ENCODE data around the gene YPEL1.
"Not testable (repeated sequence)": the region's sequence is repeated elsewhere in the genome, so short reads cannot be mapped to it uniquely, and the experiment has no call there.

Gene YPEL1

GRCh38 chr22:21720191-21720859, 15.3 kb downstream of the YPEL1 start:
- not testable (repeated sequence) for DNase-seq

- DNase-seq = no peak
Observed at GRCh38 chr22:21719024-21719423, 16.6 kb downstream of the YPEL1 start.

DNA sequence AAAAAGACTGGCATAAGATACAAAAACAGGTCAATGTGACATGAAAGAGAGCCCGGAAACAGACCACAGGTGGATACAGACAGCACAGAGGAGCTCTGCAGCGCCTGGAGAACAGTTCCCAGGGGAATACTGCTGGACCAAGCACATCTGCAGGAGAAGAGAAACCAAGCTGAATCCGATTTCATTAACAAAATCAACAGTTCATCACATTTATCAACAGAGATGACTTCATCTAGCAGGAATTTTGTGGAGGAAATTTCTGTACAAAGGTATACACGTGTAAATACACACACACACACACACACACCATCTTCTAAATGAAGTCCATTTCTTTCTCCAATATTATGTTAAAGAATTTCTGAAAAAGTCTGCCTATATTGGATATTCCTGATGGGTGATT, 17.1 kb downstream of the YPEL1 start:
- no peak for DNase-seq

- not testable (repeated sequence) for DNase-seq
Observed at GRCh38 chr22:21716395-21717122, 19.0 kb downstream of the YPEL1 start.

GRCh38 chr22:21714786-21715185, 20.8 kb downstream of the YPEL1 start:
- DNase-seq = no peak

DNA sequence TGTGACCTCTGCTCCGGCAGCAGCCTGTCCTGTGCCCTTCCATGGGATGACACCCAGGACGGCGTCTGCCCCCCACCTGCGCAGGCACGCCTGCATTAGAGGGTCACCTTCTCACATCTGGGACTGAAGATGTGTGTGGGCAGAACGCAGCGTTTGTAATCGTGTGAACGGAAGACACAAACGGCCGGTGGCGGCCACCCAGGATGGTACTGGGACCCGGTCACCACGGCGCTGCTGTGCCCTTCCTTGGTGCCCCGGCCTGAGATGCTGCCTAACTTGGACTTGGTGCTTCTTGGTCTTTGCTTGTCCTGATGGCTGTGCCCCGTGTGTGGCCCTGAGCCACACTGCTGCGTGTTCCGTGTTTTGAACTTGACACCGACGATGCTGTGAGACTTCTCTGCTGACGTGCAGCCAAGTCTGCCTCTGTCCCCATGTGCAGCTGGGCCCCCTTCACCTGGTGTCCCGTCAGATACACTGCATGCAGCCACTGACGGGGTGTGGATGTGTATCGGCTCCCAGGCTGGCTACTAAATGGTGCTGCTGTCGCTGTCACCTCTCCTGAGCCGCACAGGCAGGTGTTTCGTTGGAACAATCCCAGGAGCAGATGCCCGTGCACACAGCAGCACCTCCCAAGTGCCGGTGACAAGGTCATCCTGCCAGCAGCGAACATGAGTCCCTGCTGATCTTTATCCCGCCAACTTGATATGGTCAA, 21.4 kb downstream of the YPEL1 start:
- DNase-seq = no peak

GRCh38 chr22:21713428-21714058, 22.1 kb downstream of the YPEL1 start:
- DNase-seq = no peak

- peak; percentile 66 to 72 for DNase-seq
Observed at GRCh38 chr22:21712751-21713427, 22.7 kb downstream of the YPEL1 start.

DNA sequence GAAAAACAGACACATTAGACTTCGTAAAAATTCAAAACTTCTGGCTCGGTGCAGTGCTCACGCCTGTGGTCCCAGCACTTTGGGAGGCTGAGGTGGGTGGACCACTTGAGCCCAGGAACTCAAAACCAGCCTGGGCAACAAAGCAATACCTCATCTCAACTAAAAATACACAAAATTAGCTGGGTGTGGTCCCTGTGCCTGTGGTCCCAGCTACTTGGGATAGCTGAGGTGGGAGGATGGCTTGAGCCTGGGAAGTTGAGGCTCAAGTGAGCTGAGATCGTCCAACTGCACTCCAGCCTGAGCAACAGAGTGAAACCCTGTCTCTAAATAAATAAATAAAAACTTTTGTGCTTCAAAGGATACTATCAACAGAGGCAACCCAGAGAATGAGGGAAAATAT, 23.7 kb downstream of the YPEL1 start:
- no peak for DNase-seq

- no peak for DNase-seq
Observed at GRCh38 chr22:21710156-21710555, 25.4 kb downstream of the YPEL1 start.

DNA sequence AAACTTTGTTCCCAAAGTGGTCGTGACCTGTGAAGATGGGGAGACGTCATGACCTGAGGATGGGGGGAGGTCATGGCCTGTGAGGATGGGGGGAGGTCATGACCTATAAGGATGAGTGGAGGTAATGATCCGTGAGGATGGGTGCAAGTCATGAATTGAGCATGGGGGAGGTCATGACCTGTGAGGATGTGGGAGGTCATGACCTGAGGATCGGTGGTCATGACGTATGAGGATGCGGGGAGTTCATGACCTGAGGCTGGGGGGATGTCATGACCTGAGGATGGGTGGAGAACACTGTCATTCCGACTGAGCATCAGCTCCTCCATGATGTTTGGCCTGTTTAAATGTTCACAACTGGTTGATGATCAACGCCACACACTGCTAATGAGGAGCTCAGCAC, 25.9 kb downstream of the YPEL1 start:
- DNase-seq = no peak

- DNase-seq = no peak
Observed at GRCh38 chr22:21708960-21709359, 26.6 kb downstream of the YPEL1 start.

GRCh38 chr22:21707677-21708076, 27.9 kb downstream of the YPEL1 start:
- no peak for DNase-seq

DNA sequence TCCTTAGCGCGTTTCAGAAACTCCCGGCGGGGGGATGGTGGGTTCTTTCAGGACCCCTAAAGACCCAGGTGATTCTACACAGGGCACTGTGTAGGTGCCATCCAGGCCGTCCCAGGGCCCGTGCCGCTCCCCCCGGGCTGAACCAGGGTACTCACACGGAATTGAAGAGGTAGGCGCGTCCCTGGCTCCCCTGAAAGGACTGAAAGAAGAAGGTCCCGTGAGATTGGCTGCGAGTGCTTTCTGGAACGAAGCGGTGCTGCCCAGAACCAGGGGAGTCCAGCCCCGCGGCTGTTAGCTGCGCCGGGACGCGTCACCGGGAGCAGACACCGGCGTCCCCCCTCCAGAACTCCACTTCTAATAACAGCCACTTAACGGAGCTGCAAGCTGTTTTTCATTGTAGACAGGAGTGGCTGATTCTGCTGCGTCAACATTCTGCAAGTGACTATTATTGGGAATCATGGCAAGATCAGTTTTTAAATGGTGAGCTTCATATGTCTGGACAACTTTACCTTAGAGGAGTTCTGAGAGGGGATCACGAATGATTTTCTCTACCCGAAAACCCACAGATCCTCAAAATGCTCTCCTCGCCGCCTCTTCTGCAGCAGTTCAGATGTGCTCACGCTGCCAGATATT, 31.8 kb downstream of the YPEL1 start:
- no peak for DNase-seq

GRCh38 chr22:21702700-21703683, 32.6 kb downstream of the YPEL1 start:
- no peak for DNase-seq

- no peak for DNase-seq
Observed at GRCh38 chr22:21702094-21702493, 33.5 kb downstream of the YPEL1 start.

DNA sequence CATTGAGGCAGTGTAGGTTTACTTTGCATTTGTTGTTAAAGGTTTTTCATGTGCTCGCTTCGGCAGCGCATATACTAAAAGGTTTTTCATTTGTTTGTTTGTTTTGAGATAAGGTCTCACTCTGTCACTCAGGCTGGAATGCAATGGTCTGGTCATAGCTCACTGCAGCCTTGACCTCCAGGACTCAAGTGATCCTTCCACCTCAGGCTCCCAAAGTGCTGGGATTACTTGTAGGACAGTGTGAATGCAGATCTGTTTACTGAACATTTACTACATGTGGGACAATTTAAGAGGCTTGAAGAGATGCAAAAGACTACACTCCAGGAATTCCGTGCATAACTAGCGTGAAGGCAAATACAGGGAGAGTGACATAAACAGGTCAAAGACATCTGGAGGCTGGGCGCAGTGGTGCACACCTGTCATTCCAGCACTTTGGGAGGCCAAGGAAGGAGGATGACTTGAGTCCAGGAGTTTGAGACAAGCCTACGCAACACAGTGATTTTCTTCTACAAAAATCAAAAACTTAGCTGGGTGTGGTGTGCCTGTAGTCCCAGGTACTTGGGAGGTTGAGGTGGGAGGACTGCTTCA, 34.1 kb downstream of the YPEL1 start:
- DNase-seq = no peak

DNA sequence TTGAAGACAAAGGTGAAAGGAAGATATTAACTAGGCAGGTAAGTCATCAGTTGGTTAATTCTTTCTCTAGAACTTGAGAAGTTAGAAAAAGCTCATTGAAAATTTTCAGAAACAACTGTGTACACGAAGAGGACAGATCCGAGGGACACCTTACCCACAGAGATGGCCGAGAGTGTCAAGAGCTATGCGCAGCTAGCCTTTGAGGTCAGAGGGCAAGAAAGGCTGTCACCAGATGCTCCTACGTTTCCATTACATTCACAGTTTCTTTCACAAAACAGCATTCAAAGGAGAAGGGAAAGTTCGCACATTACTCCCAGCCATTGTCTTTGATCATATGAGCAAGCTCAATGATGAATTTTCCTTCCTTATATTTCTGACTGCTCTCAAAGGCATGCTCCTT, 34.8 kb downstream of the YPEL1 start:
- no peak for DNase-seq

DNA sequence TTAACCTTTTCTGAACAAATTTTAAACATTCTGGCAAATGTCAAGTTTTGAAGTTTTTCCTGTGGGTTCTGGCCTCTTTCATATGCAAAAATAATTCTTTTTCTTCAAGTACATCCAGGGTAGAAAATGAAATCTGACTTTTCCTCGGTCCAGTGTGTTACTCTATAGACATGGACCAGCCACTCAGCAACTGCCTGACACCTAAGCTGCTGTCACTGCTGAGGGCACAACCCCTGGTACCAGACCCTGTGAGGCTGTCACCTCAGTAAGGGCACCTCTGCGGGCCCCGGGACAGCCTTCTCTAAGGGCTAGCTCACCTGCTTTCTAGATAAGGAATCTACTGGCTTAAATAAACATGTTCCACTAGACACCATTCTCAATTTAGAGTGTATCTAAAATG, 36.0 kb downstream of the YPEL1 start:
- no peak for DNase-seq

GRCh38 chr22:21698430-21699329, 36.9 kb downstream of the YPEL1 start:
- DNase-seq = no peak

Measured in CD4-positive, alpha-beta T cell treated with Interleukin-4 for 1 hour (primary cell).